T-helper 17 cell (primary cell): ENCODE data around the gene DYRK1B. TPM values are rescaled to one million over a fixed set of nuclear protein-coding genes. Genes with fewer than 3 reads are reported as not detected.
A peak's percentile ranks its signal among the peaks of the same experiment; 100 is the strongest.
"Not testable (repeated sequence)": the region's sequence is repeated elsewhere in the genome, so short reads cannot be mapped to it uniquely, and the experiment has no call there.

Experiments
- ATAC-seq: fragments of 150-1000 bp; cut with Tn5 transposase; 2 replicates; pipeline ENCODE4 v1.10.0; 2021; ENCODE audit warnings: mild to moderate bottlenecking, moderate library complexity
- DNase-seq, 3 donors: peaks; one replicate each; pipeline versions ENCODE4 v3.0.0 to v3.0.0-alpha.2; 2020 to 2021
- H3K9me3 ChIP-seq: one replicate; pipeline ENCODE4 v1.7.0; 2013; ENCODE audit warnings: low read length, mild to moderate bottlenecking; ENCODE audit not compliant: control insufficient read depth, poor library complexity, severe bottlenecking
- H3K27ac Mint-ChIP-seq: one replicate; pipeline ENCODE4 v1.8.0; 2022; ENCODE audit warnings: mild to moderate bottlenecking, moderate library complexity, mixed read lengths
- H3K27me3 Mint-ChIP-seq: one replicate; pipeline ENCODE4 v1.8.0; 2022; ENCODE audit warnings: mixed read lengths
- H3K36me3 Mint-ChIP-seq: one replicate; pipeline ENCODE4 v1.8.0; 2022; ENCODE audit warnings: low read depth, mixed read lengths
- H3K4me1 Mint-ChIP-seq: one replicate; pipeline ENCODE4 v1.8.0; 2022; ENCODE audit warnings: mild to moderate bottlenecking, mixed read lengths
- H3K4me3 Mint-ChIP-seq: one replicate; pipeline ENCODE4 v1.8.0; 2022; ENCODE audit warnings: mild to moderate bottlenecking, moderate library complexity, mixed read lengths
- total RNA-seq, 4 donors: library from RNA in 2 of 4; stranded (reverse) in 2 of 4; gene quantifications; one replicate each; pipeline ENCODE4 v1.2.3 and lab custom pipeline; 2022 to 2026

Gene DYRK1B
- total RNA-seq = 10 to 100 TPM; 47.5 to 55.5 TPM
- 13.1 to 19.5 reads per million in 2 donors for total RNA-seq (lab: John Stamatoyannopoulos, UW)

- ATAC-seq (peak; percentile 91), DNase-seq (peak; percentile 93 to 97 (median 96))
- Mint-ChIP-seq H3K4me3 (peak within 1 kb of the TSS; percentile 91), H3K27me3 (no peaks in the 10 kb centered on the region), H3K4me1 (peaks cover 29% of the 10 kb centered on the region), H3K36me3 (peaks cover 7% of the 10 kb centered on the region), H3K27ac (peak within 1 kb of the TSS; percentile 97)
- no peaks in the 10 kb centered on the region for H3K9me3 ChIP-seq
Measured at GRCh38 chr19:39833464-39834286, at the start of gene DYRK1B. Gene DYRK1B, minus strand, starts transcription at chr19:39834162. Its CDS starts 2,295 bp downstream, at chr19:39831867.

- H3K27me3 Mint-ChIP-seq, H3K27ac Mint-ChIP-seq, ATAC-seq, H3K4me3 Mint-ChIP-seq, H3K9me3 ChIP-seq, H3K36me3 Mint-ChIP-seq, H3K4me1 Mint-ChIP-seq, DNase-seq: not testable (repeated sequence)
Measured at GRCh38 chr19:39882645-39883044, 48.7 kb upstream of the DYRK1B start.

- H3K36me3 Mint-ChIP-seq, H3K27ac Mint-ChIP-seq, H3K4me3 Mint-ChIP-seq, DNase-seq, H3K27me3 Mint-ChIP-seq, H3K9me3 ChIP-seq, H3K4me1 Mint-ChIP-seq: not testable (repeated sequence)
- peak; percentile 80 for ATAC-seq
Measured at GRCh38 chr19:39881495-39882110, 47.6 kb upstream of the DYRK1B start.

GRCh38 chr19:39880241-39880640, 46.3 kb upstream of the DYRK1B start:
- ATAC-seq, H3K4me1 Mint-ChIP-seq, H3K9me3 ChIP-seq, H3K36me3 Mint-ChIP-seq, H3K27me3 Mint-ChIP-seq, H3K27ac Mint-ChIP-seq, H3K4me3 Mint-ChIP-seq, DNase-seq: not testable (repeated sequence)

- DNase-seq, ATAC-seq, H3K4me1 Mint-ChIP-seq, H3K36me3 Mint-ChIP-seq, H3K27me3 Mint-ChIP-seq, H3K27ac Mint-ChIP-seq, H3K4me3 Mint-ChIP-seq, H3K9me3 ChIP-seq: not testable (repeated sequence)
Measured at GRCh38 chr19:39879796-39880195, 45.8 kb upstream of the DYRK1B start.

GRCh38 chr19:39878866-39879265, 44.9 kb upstream of the DYRK1B start:
- not testable (repeated sequence) for H3K27me3 Mint-ChIP-seq, DNase-seq, H3K36me3 Mint-ChIP-seq, H3K4me3 Mint-ChIP-seq, H3K9me3 ChIP-seq, ATAC-seq, H3K4me1 Mint-ChIP-seq
- peak overlapping the region; percentile 29 for H3K27ac Mint-ChIP-seq

- H3K27ac Mint-ChIP-seq = peak overlapping the region; percentile 29
Measured at GRCh38 chr19:39878398-39878797, 44.4 kb upstream of the DYRK1B start.

GRCh38 chr19:39877982-39878381, 44.0 kb upstream of the DYRK1B start:
- ATAC-seq, H3K27me3 Mint-ChIP-seq, DNase-seq, H3K9me3 ChIP-seq, H3K4me1 Mint-ChIP-seq, H3K36me3 Mint-ChIP-seq, H3K27ac Mint-ChIP-seq: not testable (repeated sequence)
- H3K4me3 Mint-ChIP-seq = peak overlapping the region; percentile 66

More at GRCh38 chr19:39878398-39878797, 44.4 kb upstream of the DYRK1B start:
- H3K36me3 Mint-ChIP-seq = peaks cover 6% of the 10 kb centered on the region
- peaks cover 8% of the 10 kb centered on the region for H3K4me1 Mint-ChIP-seq
- DNase-seq = no peak
- no peaks in the 10 kb centered on the region for H3K27me3 Mint-ChIP-seq
- H3K4me3 Mint-ChIP-seq = peak overlapping the region; percentile 66
- ATAC-seq = no peak
- H3K9me3 ChIP-seq = no peaks in the 10 kb centered on the region

GRCh38 chr19:39877488-39877887, 43.5 kb upstream of the DYRK1B start:
- not testable (repeated sequence) for H3K4me1 Mint-ChIP-seq, DNase-seq, H3K36me3 Mint-ChIP-seq, H3K27me3 Mint-ChIP-seq, H3K27ac Mint-ChIP-seq, H3K9me3 ChIP-seq
- peak overlapping the region; percentile 71 for H3K4me3 Mint-ChIP-seq
- peak; percentile 29 for ATAC-seq

- H3K27me3 Mint-ChIP-seq, DNase-seq, ATAC-seq, H3K27ac Mint-ChIP-seq, H3K4me1 Mint-ChIP-seq, H3K9me3 ChIP-seq, H3K4me3 Mint-ChIP-seq, H3K36me3 Mint-ChIP-seq: not testable (repeated sequence)
Measured at GRCh38 chr19:39876486-39876885, 42.5 kb upstream of the DYRK1B start.

- ATAC-seq, H3K36me3 Mint-ChIP-seq, H3K27me3 Mint-ChIP-seq, H3K9me3 ChIP-seq, H3K4me3 Mint-ChIP-seq, DNase-seq, H3K27ac Mint-ChIP-seq, H3K4me1 Mint-ChIP-seq: not testable (repeated sequence)
Measured at GRCh38 chr19:39875401-39875864, 41.5 kb upstream of the DYRK1B start.

- no peak overlapping the region for H3K4me3 Mint-ChIP-seq
- H3K9me3 ChIP-seq = no peaks in the 10 kb centered on the region
- H3K36me3 Mint-ChIP-seq = peaks cover 8% of the 10 kb centered on the region
- H3K27me3 Mint-ChIP-seq = no peaks in the 10 kb centered on the region
- ATAC-seq = no peak
- H3K27ac Mint-ChIP-seq = no peak overlapping the region
- peaks cover 8% of the 10 kb centered on the region for H3K4me1 Mint-ChIP-seq
- DNase-seq = no peak
Measured at GRCh38 chr19:39874404-39874803, 40.4 kb upstream of the DYRK1B start.

- ATAC-seq = no peak
- no peak overlapping the region for H3K27ac Mint-ChIP-seq
Measured at GRCh38 chr19:39873385-39873784, 39.4 kb upstream of the DYRK1B start.

More at GRCh38 chr19:39873385-39873784, 39.4 kb upstream of the DYRK1B start:
- no peak overlapping the region for H3K4me3 Mint-ChIP-seq
- no peaks in the 10 kb centered on the region for H3K9me3 ChIP-seq
- no peak for DNase-seq
- peaks cover 7% of the 10 kb centered on the region for H3K36me3 Mint-ChIP-seq
- no peaks in the 10 kb centered on the region for H3K27me3 Mint-ChIP-seq
- peaks cover 6% of the 10 kb centered on the region for H3K4me1 Mint-ChIP-seq
